ENCODE measurements around the gene RASA3.

The RASA3 gene

DNA sequence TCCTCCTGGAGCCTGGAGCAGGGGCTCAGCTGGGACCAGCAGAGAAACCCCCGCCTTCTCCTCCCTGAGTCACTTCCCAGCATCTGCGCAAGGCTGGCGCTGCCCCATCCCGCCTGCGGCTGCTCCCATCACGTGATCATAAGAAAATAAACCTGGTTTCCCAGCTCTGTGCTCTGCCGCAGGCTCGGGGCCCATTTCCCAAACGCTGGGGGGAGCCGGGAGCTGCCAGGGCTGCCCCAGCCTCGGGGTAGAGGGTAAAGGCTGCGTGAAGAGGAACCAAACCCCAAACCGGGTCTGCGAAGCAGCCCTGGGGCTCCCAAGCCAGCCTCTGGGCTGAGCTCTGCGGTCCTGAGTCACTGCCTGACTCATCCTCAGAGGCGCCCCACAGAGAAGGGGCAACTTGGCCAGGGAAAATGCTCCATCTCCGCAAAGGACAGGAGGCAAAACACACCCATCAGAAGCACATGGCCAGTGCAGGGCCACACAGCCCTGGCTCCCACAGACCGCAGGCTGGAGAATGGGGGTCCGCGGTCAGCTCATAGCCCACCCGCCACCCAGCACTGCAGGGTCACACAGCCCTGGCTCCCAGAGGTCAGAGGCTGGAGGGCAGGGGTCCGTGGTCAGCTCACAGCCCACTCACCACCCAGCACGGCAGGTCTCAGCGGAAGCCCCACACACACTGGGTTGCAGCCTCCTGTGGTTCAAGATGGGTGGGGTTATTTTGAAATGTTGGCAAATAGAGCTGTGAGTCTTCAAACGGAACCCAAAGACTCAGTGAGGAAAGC is 67.1 kb downstream of the RASA3 start:
- no peak for DNase-seq

DNA sequence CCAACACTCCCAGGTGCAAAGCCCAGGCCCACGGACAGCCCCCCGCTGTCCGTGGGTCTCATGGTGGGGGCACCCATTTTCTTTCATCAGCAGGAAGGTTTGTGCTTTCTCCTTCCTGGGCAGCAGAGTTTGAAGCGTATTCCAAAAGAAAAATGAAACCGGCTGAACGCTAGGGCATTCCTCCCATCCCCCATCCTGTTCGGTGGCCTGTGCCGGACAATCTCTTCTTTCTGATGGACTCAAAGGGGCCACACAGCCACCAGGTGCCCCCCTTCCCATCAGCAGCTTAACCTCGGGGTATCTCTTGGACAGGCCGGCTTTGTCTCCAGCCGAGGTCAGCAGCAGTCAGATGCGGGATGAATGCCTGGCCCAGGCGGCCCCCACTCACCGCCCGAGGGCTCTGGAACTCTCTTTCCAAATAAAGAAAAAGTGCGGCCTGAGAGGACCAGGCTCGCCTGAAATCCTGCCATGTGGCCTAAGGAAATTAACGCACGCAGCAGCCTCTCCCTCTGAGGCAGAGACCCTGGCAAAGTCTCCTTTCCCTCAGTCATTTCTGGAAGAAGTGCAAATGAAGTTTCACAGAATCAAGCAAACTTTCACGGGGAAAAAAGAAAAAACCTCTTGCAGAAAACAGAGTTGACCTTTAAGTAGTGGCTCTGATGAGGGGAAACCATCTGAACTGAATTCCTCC is 67.8 kb downstream of the RASA3 start:
- DNase-seq = no peak

DNA sequence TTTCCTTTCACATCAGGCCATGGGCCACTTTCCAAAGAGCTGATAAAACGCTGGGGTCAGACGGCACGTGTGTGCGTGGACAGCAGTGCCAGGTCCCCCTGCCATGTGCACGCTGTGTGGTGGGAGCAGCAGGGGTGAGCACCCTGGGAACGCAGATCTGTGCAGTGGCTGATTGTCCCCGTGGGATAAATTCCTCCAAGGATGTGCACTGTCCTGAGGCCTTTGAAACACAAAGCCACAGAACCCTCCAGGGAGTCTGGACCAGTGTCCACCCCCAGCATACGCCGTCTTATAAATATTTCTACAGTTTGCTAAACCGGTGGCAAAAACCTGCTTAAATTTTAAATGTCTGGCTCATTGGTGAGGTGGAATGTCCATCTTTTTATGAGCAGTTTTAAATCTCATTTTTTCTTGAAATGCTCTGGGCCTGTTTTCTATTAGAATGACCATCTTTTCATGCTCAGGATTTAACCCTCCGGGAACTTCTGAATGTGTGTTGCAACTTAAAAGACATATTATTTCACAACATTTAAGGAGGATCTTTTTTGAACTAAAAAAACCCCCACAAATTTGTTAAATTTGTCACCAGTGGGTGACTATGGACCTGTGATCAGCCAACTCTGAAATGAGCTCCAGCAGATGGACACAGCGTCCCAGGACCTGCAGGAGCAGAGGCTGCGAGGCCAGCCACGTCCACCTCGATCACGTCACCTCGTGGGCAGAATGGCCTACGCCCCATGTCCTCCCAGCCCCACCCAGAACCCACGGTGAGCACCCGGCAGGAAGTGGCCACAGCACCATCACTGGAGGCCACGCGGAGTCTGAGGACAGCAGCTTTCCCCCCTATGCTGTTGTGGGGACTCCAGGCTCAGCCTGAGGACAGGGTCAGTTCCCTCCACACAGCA is 68.6 kb downstream of the RASA3 start:
- no peak for DNase-seq

DNA sequence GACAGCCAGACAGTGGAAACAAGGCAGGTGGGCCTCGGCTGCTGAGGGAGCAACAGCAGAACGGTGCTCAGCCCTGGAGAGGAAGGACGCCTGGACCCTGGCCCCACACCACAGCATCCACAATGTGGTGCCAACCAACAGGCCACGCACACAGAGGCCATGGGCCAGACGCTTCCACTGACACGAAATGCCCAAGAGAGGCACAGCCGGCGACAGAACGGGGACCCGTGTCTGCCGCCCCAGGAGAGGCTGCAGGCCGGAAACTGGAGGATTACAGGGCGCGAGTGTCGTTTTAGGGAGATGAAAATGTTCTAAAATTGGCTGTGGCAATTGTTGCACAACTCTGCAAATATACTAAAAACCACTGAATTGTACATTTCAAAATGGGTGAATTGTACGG is 69.7 kb downstream of the RASA3 start:
- no peak for DNase-seq

DNA sequence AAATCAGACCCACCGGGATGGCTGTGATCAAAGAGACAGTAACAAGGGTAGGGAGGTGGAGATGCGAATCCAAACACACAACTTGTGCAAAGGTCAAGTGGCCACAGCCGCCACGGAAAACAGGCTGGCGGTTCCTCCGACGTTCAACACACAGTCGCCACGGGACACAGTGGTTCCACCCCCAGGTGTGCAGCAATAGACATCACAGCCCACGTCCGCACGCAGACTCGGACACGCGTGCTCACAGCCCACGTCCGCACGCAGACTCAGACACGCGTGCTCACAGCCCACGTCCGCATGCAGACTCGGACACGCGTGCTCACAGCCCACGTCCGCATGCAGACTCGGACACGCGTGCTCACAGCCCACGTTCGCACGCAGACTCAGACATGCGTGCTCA is 70.1 kb downstream of the RASA3 start:
- no peak for DNase-seq

DNA sequence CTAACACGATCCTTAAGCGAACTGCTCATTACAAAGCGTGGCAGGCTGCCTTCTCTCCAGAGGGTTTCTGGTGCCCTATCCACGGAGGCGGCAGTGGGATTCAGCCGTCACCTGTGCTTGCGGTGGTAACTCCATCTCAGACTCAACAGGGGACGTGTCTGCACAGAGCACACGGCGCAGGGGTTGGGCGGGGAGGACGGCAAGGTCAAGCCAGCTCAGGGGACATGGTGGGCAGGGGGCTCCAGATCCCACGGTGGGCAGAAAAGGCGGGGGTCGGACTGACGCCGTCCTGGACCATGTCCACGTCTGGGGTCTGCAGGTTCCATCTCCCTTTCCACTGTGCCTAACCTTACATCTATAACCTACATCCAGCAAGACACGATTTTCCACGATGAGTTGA is 70.7 kb downstream of the RASA3 start:
- DNase-seq = no peak

DNA sequence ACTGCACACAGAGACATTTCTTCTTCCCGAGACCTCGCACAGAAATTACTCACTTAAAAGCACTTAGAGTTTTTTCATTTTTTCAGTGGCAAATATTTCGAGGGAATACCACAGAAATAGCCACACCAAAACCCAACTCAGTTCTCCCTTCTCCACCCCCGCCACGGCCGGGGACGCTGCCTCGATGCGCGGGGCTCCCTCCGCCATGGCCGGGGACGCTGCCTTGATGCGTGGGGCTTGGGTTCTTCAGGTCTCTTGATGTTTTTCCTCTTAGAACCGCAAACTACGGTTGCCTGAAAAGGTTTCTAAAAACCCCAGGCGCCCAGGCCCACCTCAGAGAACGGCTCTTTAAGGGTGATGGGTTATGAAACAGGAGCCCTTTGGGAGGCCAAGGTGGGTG is 71.4 kb downstream of the RASA3 start:
- no peak for DNase-seq

DNA sequence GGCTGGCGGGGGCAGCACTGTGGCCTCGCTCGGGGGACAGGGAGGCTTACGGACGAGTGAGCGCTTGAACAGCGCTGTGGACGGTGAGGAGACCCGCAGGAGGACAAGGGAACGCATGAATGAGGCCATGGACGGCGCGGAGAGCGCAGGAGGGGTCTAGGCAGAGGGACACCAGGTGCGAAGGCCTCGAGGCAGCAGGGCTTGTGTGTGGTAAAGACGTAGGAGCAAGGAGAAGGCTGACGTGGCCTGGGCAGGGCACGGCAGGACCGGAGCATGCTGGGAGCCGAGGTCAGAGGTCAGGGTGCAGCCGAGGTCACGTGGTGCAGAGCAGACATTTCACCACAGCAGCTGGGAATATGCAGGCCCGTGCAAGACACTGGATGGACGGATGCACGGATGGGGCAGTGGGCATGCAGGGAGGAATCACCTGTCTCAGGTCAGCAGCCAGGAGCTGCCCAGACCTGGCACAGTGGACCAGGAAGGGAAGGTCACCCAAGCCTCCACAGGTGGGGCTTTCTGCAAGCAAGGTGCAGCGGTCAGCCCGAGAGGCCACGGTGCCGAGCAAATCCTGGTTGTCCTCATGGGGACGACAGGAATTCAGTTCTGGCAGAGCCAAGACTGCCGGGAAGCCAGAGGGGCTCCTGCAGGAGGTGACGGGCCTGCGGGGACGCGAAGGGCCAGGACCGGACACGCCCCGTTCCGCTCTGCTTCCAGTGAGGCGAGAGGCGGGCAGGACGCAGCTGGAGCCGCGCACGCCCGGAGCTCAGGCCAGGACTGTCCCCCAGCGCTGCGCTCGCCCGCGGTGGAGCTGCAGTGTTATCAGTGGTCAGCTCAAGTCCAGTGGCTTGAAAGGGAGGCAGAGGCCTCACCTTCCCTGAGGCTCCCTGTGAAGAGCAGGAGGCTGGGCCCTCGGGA is 72.2 kb downstream of the RASA3 start:
- DNase-seq = no peak

DNA sequence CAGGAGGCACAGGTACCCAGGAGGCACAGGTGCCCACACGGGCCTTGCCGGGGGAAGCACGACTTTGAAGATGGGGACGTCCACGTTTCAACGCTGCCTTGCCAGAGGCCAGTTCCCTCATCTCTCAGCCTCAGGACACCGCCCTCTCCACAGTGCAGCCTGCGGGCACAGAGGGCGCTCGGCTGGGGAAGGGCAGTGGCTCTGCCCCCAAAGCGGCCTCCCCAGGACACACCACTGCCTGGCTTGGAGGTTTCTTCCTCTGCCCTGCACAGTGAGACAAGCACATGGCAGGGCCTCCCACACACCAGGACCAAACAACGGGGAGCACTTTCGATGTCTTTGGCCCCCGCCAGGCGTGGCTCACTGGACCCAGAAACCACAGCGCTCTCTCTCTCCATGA is 73.0 kb downstream of the RASA3 start:
- no peak for DNase-seq

DNA sequence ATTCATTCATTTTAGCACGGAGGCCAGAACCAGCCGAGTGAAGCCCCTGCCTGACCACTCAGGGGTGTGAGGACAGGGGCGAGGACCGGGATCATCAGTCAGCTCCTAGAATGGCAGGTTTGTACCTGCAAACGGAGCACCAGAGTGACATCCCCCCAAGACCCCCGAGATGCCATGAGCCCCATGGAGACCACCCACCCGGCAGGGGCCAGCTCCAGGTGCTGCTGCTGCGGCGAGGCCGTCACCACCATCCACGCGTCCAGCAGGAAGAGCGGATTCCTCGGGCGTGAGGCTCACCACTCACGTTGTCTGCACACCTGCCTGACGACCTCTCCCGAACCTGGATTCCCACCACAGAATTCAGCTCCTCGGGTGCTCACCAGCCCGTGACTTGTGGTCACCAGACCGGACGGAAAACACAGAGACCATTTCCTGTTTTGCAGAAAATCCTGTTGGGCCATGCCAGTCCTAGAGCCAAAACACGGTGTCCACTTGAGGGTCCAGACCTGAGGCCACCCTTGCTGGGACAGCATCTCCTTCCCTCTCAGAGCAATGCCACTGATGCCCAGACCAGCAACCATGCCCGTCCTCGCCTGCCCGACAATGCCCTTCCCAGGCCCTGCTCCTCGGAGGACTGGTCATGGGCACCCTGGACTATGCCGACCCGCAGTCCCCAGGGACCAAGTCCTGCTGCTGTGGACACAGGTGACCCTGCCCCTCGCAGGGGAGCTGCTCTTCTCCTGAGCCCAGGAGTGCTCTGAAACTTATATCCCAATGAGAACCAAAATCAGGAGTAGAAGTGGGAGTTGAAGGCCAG is 74.2 kb downstream of the RASA3 start:
- DNase-seq = no peak

DNA sequence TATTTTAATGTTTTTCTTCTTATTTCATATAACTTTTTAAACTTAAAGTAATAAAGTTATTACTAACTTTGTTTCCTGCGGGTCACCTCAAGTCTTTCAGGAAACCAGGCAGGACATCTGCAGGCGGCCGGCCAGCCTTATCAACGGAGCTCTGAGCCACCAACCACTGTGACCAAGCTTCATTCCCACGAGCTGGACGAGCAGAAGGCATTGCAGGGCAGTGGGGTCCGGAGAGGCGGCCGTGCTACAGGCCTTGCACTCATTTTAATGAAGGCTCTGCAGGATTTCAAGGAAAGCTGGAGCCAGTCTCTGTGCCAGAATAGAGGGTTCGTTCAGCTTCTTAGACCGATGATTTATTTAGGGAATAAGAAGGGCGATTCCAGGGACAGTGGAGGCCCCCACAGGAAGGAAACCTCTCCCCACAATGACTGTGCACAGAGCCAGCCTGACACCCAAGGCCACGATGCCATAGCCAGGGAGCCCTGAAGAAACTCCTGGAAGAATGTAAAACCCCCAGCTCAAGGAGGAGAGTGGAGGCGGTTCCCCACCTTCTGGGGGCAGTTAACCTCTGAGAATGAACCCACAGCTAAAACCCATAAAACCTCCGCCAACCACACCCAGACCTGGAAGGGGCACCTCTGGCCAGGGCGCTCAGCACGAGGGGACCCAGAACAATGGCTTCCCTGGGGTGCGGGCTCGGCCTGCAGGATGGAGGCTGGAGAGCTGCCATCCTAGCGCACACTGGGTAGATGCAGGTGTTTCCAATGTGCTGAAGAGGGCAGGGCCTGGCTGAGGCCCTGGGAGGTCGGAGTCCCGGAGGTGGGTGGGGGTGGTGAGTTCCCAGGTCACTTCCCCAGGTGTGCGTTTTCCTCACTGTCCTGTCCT is 75.0 kb downstream of the RASA3 start:
- no peak for DNase-seq

DNA sequence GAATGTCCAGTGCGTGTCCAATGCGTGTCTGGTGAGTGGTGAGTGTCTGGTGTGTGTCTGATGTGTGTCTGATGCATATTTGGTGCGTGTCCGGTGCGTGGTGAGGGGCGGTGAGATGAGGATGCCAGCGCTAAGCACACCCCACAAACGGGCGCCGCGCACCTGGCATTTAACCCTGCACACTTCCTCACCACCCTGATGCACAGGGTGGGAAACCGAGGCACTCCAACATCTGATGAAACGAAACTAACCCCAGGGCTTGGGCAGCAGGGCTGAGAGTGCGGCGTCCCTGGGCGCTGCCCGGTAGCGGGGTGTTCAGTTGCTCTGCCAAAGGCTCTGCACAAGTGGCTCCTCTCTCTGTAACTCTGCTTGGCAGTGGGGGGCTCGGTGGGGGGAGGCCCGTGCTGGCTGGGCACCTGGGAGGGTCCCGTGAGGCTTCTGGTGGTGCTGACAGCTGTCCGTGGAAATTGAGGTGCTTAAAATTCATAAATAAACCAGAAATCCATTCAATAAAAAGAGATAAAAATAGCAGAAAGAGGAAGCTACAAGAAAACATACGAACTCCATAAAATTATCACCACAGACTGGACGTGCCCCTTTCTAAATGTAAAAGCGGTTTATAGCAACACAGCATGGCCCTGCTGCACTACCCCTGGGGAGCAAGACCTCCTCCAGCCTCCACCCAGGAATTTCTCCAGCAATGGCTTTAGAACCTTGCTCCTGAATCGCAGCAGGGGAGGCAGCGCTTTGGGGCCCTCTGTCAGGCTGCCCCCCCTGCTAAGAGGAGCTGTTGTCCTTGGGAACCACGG is 76.0 kb downstream of the RASA3 start:
- no peak for DNase-seq

DNA sequence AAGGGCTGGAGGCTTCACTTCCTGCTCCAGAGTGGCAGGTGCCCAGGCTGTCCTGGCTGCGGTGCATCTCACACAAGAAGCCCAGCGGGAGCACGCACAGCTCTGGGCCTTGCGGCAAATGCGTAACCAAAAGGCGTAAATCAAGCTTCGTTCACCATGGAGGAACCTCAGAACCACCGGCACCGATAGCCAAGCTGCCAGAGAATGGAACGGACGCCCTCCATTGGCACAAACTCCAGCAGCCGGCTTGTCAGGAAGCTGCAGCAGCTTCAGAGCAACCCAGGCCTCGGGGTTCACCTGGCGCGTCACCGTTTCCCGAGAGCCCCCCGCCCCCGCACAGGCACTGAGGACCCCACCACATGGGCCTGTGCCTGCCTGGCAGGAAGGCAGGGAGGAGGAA is 76.7 kb downstream of the RASA3 start:
- no peak for DNase-seq

DNA sequence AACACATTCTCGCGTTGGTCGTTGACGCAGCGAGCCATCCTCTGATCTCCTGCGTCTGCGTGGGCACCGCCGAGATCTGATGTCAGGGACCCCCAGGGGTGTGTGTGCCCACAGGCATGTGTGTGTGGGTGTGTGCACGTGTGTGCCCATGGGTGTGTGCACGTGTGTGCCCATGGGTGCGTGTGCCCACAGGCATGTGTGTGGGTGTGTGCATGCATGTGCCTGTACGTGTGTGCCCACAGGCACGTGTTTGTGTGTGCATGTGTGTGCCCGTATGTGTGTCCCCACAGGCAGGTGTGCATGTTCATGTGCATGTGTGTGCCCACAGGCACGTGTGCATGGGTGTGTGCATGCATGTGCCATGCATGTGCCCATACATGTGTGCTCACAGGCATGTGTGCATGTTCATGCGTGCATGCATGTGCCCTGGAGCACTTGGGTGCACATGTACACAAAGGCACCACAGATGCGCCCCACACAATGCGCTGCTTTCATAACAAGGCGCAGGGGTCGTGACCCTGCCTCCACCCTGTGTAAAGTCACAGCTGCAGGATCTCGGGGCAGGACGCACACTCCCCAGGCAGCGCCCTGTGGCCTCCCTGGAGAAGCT is 77.5 kb downstream of the RASA3 start:
- no peak for DNase-seq

DNA sequence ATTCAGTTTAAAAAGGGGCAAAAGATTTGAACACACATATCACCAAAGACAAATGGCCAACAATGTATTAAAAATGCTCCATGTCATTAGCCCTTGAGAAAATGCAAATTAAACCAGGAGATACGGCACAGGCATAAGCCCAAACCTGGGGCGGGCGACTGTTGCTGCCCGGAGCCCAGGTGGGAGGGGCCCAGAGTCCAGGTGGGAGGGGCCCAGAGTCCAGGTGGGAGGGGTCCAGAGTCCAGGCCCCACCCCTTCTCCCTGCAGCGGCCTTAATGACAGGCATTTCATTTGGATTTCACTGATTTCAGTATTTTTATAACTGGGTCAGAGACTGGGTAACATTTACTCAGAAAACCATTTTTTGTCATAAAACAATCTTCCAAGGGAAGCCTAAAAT is 78.2 kb downstream of the RASA3 start:
- DNase-seq = no peak

DNA sequence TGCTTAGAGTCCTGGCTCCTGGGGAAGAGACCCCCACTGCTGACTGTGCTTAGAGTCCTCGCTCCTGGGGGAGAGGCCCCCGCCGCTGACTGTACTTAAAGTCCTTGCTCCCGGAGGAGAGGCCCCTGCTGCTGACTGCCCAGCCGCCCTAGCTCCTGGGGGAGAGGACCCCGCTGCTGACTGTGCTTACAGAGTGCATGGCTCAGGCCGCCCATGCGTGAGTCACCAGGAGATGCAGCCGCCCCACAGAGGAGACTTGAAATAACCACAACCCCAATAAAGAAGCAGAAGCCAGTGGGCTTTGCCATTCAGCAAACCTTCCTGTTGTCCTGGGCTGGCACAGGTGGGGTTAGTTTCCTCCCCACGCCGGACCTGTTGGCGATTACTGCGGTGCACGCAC is 79.4 kb downstream of the RASA3 start:
- no peak for DNase-seq

DNA sequence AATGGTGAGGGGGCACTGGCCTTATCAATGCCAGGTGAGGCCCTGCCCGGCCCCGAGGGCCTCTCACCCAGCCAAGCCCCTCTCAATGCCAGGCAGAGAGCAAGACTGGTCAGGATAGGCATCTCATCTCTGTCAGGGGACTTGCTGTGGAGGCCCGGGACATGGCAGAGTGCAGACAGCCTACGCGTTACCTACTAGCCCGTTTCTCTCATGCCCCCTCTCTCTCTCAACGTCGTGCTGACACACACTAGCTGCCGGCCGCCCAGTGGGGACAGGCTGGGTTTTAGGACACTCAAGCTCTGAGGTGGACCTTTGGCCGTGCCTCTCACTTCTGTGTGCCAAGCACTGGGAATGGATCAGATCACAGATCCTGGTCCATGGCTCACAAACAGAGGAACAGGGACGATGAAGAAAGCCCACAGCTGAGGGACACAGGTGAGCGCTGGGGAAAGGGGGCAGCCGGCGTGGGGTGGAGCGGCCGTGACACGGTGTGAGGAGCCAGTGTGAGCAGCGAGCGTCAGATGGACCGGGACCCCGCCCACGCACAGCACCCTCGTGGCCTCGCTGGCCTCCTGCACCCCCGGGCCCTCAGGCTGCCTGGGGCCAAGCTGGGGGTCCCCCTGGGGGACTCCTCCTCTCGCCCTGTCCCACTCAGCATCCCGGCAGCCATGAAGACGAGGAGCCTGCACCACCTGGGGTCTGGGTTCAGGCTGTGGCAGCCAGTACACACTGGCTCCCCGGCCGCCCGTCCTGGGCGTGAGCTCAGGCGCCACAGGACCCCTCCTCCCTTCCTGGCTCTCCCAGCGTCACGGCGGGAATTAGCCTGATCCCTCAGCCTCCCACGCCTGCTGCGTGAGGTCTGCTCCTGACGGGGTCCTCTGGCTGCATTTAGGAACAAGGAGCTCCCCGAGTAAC is 81.6 kb downstream of the RASA3 start:
- no peak for DNase-seq

DNA sequence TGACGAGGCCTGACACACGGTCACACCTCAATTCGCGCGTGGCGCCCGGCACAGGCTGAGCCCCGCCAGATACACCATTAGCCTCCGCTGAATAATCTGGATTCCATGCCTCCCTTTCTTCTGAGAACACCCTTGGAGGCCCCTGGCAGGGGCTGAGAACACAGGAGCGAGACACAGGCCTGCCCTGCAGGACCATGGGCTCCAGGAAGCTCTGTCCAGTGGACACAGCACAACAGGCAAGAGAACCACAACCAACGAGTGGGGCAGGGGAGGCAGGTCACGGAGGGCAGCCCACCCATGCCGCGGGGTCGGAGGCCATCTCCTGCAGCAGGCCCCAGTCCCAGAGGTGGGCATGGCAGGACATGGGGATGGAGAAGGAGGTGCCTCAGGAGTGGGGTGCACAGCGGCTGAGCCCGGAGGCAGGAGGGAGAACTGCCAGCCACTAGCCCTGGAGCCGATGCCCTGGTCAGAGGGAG is 82.8 kb downstream of the RASA3 start:
- DNase-seq = no peak

Measured in NCI-H748 treated with DMSO at 0.1 percent for 48 hours (cell line).